GM12878 (cell line): ENCODE data around the gene PIK3R5. TPM values are rescaled to one million over a fixed set of nuclear protein-coding genes. Genes with fewer than 3 reads are reported as not detected.

Source experiments
- ATF2 ChIP-seq: IDR thresholded peaks from 2 replicates; pipeline ENCODE4 v1.6.1; 2012; ENCODE audit warnings: low read length, inconsistent platforms
- BCLAF1 ChIP-seq: fragments of 450-650 bp; IDR thresholded peaks from 2 replicates; pipeline ENCODE4 v1.6.1; 2017; ENCODE audit warnings: antibody characterized with exemption, mild to moderate bottlenecking, moderate library complexity
- CEBPB ChIP-seq, 2 experiments: fragments of 150-350 bp in 1 of 2; IDR thresholded peaks; 2 replicates each; pipeline ENCODE4 v1.6.1; 2012 to 2014; ENCODE audit warnings: low read depth in 2 of 2, low read length in 2 of 2, borderline replicate concordance in 1 of 2, inconsistent platforms in 1 of 2
- EGR1 ChIP-seq, 2 experiments: IDR thresholded peaks; 1 replicate in 1 of 2; 2 replicates in 1 of 2; pipeline ENCODE4 v1.6.1; 2011 to 2012; ENCODE audit warnings: low read depth in 2 of 2, low read length in 2 of 2, borderline replicate concordance in 1 of 2, mild to moderate bottlenecking in 1 of 2, moderate library complexity in 1 of 2
- PBX3 ChIP-seq: IDR thresholded peaks from 2 replicates; pipeline ENCODE4 v1.6.1; 2011; ENCODE audit warnings: mild to moderate bottlenecking, low read depth, low read length, moderate library complexity; ENCODE audit not compliant: insufficient replicate concordance
- RB1 ChIP-seq: fragments of 450-650 bp; formaldehyde crosslinking; IDR thresholded peaks from 2 replicates; pipeline ENCODE4 v1.6.1; 2017; ENCODE audit warnings: mild to moderate bottlenecking, borderline replicate concordance
- RBBP5 ChIP-seq: fragments of 200-600 bp; sonication (generic); conservative IDR thresholded peaks from 2 replicates; pipeline ENCODE4 v1.6.1; 2016
- RELB ChIP-seq: fragments of 450-650 bp; IDR thresholded peaks from 2 replicates; pipeline ENCODE4 v1.6.1; 2017; ENCODE audit warnings: low read depth, mild to moderate bottlenecking, moderate library complexity
- RUNX3 ChIP-seq: IDR thresholded peaks from 2 replicates; pipeline ENCODE4 v1.6.1; 2012; ENCODE audit warnings: low read length, inconsistent platforms
- SIN3A ChIP-seq: IDR thresholded peaks from 2 replicates; pipeline ENCODE4 v1.6.1; 2012; ENCODE audit warnings: low read depth, low read length, improper control_type of control experiment
- SP1 ChIP-seq: IDR thresholded peaks from one replicate; pipeline ENCODE4 v1.6.1; 2011; ENCODE audit warnings: low read depth, low read length
- YY1 ChIP-seq: IDR thresholded peaks from 2 replicates; pipeline ENCODE4 v1.6.1; 2011; ENCODE audit warnings: low read depth, mild to moderate bottlenecking, low read length
- polyA plus RNA-seq, 11 experiments: library from polyadenylated mRNA; depleted of rRNA in 4 of 11; unstranded in 6 of 11; stranded (reverse) in 5 of 11; fragments of >200 nt; fragmentation: Nextera tagmentation in 4 of 11; fragmentation: Illumina TruSeq in 1 of 11; extraction: Ambion mirVana in 4 of 11; extraction: Trizol in 1 of 11; gene quantifications; 1 replicate in 1 of 11; 2 replicates in 10 of 11; pipeline versions ENCODE4 v1.2.1 to v1.2.3, GENCODE V29; 2011 to 2016; ENCODE audit warnings: inconsistent platforms in 2 of 11, missing spikeins in 2 of 11, low read depth in 1 of 11
- total RNA-seq, 4 experiments: library from RNA; depleted of rRNA in 3 of 4; stranded (reverse); fragments of >200 nt in 3 of 4; fragmentation: Illumina TruSeq in 1 of 4; extraction: Trizol in 1 of 4; gene quantifications; 2 replicates each; pipeline versions ENCODE4 v1.2.1 to v1.2.3, GENCODE V29; 2013 to 2021

The PIK3R5 gene
- total and polyA plus RNA-seq, 10 of the 15 experiments (the other 5 are each of a cell fraction or from before 2014, with no cell fraction given): 9.5 to 50.8 (median 35.5) TPM

- TF ChIP-seq RELB (no peak; the same call in 1 of the 2 replicates), PBX3 (peak; percentile 22), SP1 (peak; percentile 28), YY1 (0 out of 2 replicates have a peak, but pooled peaks have one; percentile 27), RUNX3 (peak; percentile 60), SIN3A (no peak; the same call in 1 of the 2 replicates), BCLAF1 (no peak), CEBPB (IDR thresholded peaks at IDR 0.05; ENCODE audit: borderline replicate concordance in 1 of 2, low read depth in 2 of 2, low read length in 2 of 2) (no peak), EGR1 (IDR thresholded peaks at IDR 0.05; ENCODE audit: borderline replicate concordance in 1 of 2, low read depth in 2 of 2, low read length in 2 of 2) (no peak), RBBP5 (no peak), ATF2 (0 out of 2 replicates have a peak, but pooled peaks have one; percentile 48), RB1 (no peak)
Measured at GRCh38 chr17:8954339-8954738, 11.2 kb downstream of the PIK3R5 start (continued).
